Left lung (tissue), 10 donors: ENCODE results near the gene CDH13. TPM values are rescaled to one million over a fixed set of nuclear protein-coding genes. Genes with fewer than 3 reads are reported as not detected.

ENCODE experiments used
- ATAC-seq: fragments of 200-7000 bp; cut with Tn5 transposase; one replicate; pipeline ENCODE4 v1.9.1; 2020; ENCODE audit warnings: moderate library complexity
- DNase-seq, 4 donors: peaks; one replicate each; pipeline ENCODE4 v3.0.0-alpha.2; 2013 to 2020
- H3K27ac ChIP-seq, 2 donors: fragments of 200-600 bp; sonication (generic) in 1 of 2; one replicate each; pipeline versions ENCODE4 v1.5.0 to v1.8.0; 2020 to 2021
- H3K27me3 ChIP-seq, 2 donors: fragments of 200-600 bp; sonication (generic) in 1 of 2; one replicate each; pipeline versions ENCODE4 v1.5.0 to v1.8.0; 2020 to 2021
- H3K36me3 ChIP-seq, 2 donors: fragments of 200-600 bp; sonication (generic) in 1 of 2; one replicate each; pipeline versions ENCODE4 v1.5.0 to v1.8.0; 2020 to 2021
- H3K4me1 ChIP-seq, 2 donors: fragments of 200-600 bp; one replicate each; pipeline ENCODE4 v1.8.0; 2021
- H3K4me3 ChIP-seq, 2 donors: fragments of 200-600 bp; sonication (generic) in 1 of 2; one replicate each; pipeline versions ENCODE4 v1.5.0 to v1.8.0; 2020 to 2021; ENCODE audit warnings: mild to moderate bottlenecking in 1 of 2
- H3K9me3 ChIP-seq, 2 donors: fragments of 200-600 bp; sonication (generic) in 1 of 2; one replicate each; pipeline versions ENCODE4 v1.5.0 to v1.8.0; 2020 to 2021
- CTCF ChIP-seq, 2 donors: fragments of 200-600 bp; sonication (generic) in 1 of 2; IDR thresholded peaks; one replicate each; pipeline versions ENCODE4 v1.5.0 to v1.8.0; 2021; ENCODE audit warnings: antibody characterized with exemption in 2 of 2
- intact Hi-C, 2 donors: fragments of 100-400 bp; cut with DNase I; formaldehyde crosslinking; loops; one replicate each; pipeline versions ENCODE4 v1.11.2 to v1.14.2; 2022
- polyA plus RNA-seq, 6 donors: library from polyadenylated mRNA; unstranded; fragments of 120-200 nt; gene quantifications; one replicate each; pipeline ENCODE4 v1.2.1, GENCODE V29; 2013; ENCODE audit not compliant: insufficient read length in 6 of 6
- total RNA-seq, 2 donors: library from RNA; stranded (reverse); fragmentation: NEBNext Ultra II Directional; extraction: Animal tissue kit (Norgen Biotek cat#: 25700); gene quantifications; one replicate each; pipeline ENCODE4 v1.2.1, GENCODE V29; 2021
- donor health status: DM: no; HTN: yes; CAD: no.
- donor health status: DM: no; HTN: no; CAD: no.

CDH13 gene
- total and polyA plus RNA-seq, 8 donors, result 2.7 to 20.3 (median 3.2) TPM

GRCh38 chr16:83579027-83579426 is 952.3 kb downstream of the CDH13 start:
- TF ChIP-seq CTCF (IDR thresholded peaks at IDR 0.05), result no peak
- intact Hi-C loops, result no loop called here
- Histone ChIP-seq H3K4me1 (no peaks in the 10 kb centered on the region), H3K27me3 (no peaks in the 10 kb centered on the region), H3K27ac (no peak overlapping the region), H3K36me3 (no peaks in the 10 kb centered on the region), H3K9me3 (peaks cover 0 to 5% of the 10 kb centered on the region in 2 donors), H3K4me3 (no peak overlapping the region)
- ATAC-seq (no peak), DNase-seq (no peak)

DNA sequence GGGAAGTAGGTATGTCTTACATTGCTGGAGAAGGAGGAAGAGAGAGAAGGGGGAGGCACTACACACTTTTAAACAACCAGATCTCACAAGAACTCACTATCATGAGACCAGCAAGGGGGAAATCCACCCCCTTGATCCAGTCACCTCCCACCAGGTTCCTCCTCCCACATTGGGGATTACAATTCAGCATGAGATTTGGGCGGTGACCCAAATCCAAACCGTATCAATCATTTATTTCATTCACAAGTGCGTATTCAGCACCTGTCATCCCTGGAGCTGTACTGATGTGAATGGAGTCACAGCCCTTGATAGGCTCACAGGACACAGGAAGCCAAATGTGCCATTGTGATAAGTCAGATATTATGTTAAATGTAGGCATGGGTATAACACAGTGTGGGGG is 952.7 kb downstream of the CDH13 start:
- peaks cover 0 to 5% of the 10 kb centered on the region in 2 donors for H3K9me3 ChIP-seq
- TF ChIP-seq CTCF (IDR thresholded peaks at IDR 0.05), result no peak
- no peaks in the 10 kb centered on the region for H3K4me1 ChIP-seq
- ATAC-seq, result no peak
- no peak overlapping the region for H3K27ac ChIP-seq
- intact Hi-C loops, result no loop called here
- no peaks in the 10 kb centered on the region for H3K27me3 ChIP-seq
- DNase-seq, result no peak
- no peaks in the 10 kb centered on the region for H3K36me3 ChIP-seq
- no peak overlapping the region for H3K4me3 ChIP-seq

GRCh38 chr16:83581082-83581481 is 954.3 kb downstream of the CDH13 start:
- no peak for DNase-seq
- Histone ChIP-seq H3K9me3 (peaks cover 0 to 2% of the 10 kb centered on the region in 2 donors), H3K36me3 (no peaks in the 10 kb centered on the region), H3K4me3 (no peak overlapping the region), H3K27ac (no peak overlapping the region), H3K4me1 (no peaks in the 10 kb centered on the region), H3K27me3 (no peaks in the 10 kb centered on the region)
- TF ChIP-seq CTCF (IDR thresholded peaks at IDR 0.05), result no peak
- intact Hi-C loops, result no loop called here
- no peak for ATAC-seq

GRCh38 chr16:83581994-83582747 is 955.4 kb downstream of the CDH13 start:
- TF ChIP-seq CTCF (IDR thresholded peaks at IDR 0.05), result no peak
- intact Hi-C loops, result no loop called here

GRCh38 chr16:83586036-83586435 is 959.3 kb downstream of the CDH13 start:
- no peak for TF ChIP-seq CTCF (IDR thresholded peaks at IDR 0.05)
- H3K36me3 ChIP-seq, result no peaks in the 10 kb centered on the region
- H3K4me1 ChIP-seq, result no peaks in the 10 kb centered on the region
- H3K9me3 ChIP-seq, result no peaks in the 10 kb centered on the region
- no peak overlapping the region for H3K4me3 ChIP-seq
- no peaks in the 10 kb centered on the region for H3K27me3 ChIP-seq
- H3K27ac ChIP-seq, result no peak overlapping the region
- DNase-seq, result no peak
- intact Hi-C loops, result no loop called here
- ATAC-seq, result no peak

More at GRCh38 chr16:83581994-83582747, 955.4 kb downstream of the CDH13 start:
- Histone ChIP-seq H3K4me1 (no peaks in the 10 kb centered on the region), H3K27me3 (no peaks in the 10 kb centered on the region), H3K9me3 (no peaks in the 10 kb centered on the region), H3K36me3 (no peaks in the 10 kb centered on the region), H3K4me3 (no peak overlapping the region), H3K27ac (no peak overlapping the region)
- no peak for DNase-seq
- ATAC-seq, result no peak
